GM12891 (cell line): Measurements from ENCODE around the gene SMTNL1.

Source experiments
- DNase-seq: peaks from one replicate; pipeline ENCODE4 v3.0.0; 2011; ENCODE audit warnings: low spot score; ENCODE audit not compliant: insufficient read length
- FAIRE-seq: peaks from 2 replicates; lab custom pipeline; 2011; peaks lifted over from hg19 to GRCh38; lab: Jason Lieb, UNC
- PAX5 ChIP-seq: IDR thresholded peaks from 2 replicates; pipeline ENCODE4 v1.6.1; 2011; ENCODE audit warnings: low read length, moderate library complexity, mild to moderate bottlenecking; ENCODE audit not compliant: insufficient read depth, severe bottlenecking
- POLR2A ChIP-seq: IDR thresholded peaks from 2 replicates; pipeline ENCODE4 v1.6.1; 2011; ENCODE audit warnings: low read depth, low read length, control low read depth
- POLR2AphosphoS5 ChIP-seq: IDR thresholded peaks from 2 replicates; pipeline ENCODE4 v1.6.1; 2011; ENCODE audit warnings: low read depth, low read length, control low read depth
- POU2F2 ChIP-seq: IDR thresholded peaks from 2 replicates; pipeline ENCODE4 v1.6.1; 2011; ENCODE audit warnings: low read depth, mild to moderate bottlenecking, control low read depth, low read length, moderate library complexity
- SPI1 ChIP-seq: IDR thresholded peaks from 2 replicates; pipeline ENCODE4 v1.6.1; 2011; ENCODE audit warnings: low read depth, low read length, control low read depth
- TAF1 ChIP-seq: IDR thresholded peaks from 2 replicates; pipeline ENCODE4 v1.6.1; 2011; ENCODE audit warnings: low read depth, low read length, control low read depth

SMTNL1 gene

DNA sequence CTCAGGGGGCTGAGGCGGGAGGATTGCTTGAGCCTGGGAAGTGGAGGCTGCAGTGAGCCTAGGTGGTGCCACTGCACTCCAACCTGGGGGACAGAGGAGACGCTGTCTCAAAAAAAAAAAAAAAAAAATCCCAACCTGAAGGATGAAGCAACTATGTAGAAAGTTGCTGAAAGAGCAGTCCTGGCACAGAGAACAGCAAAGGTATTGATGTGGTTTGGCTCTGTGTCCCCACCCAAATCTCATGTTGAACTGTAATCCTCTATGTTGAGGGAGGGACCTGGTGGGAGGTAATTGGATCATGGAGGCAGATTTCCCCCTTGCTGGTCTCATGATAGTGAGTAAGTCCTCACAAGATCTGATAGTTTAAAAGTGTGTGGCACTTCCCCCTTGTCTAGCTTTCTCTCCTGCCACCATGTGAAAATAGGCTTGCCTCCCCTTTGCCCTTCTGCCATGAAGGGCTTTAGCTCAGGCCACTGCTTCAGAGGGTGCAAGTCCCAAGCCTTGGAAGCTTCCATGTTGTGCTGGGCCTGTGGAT, 49.4 kb downstream of the SMTNL1 start:
- TF ChIP-seq PAX5 (no peak), POLR2A (no peak), TAF1 (no peak), SPI1 (no peak), POLR2AphosphoS5 (no peak), POU2F2 (no peak)
- no peak for FAIRE-seq
- no peak for DNase-seq

DNA sequence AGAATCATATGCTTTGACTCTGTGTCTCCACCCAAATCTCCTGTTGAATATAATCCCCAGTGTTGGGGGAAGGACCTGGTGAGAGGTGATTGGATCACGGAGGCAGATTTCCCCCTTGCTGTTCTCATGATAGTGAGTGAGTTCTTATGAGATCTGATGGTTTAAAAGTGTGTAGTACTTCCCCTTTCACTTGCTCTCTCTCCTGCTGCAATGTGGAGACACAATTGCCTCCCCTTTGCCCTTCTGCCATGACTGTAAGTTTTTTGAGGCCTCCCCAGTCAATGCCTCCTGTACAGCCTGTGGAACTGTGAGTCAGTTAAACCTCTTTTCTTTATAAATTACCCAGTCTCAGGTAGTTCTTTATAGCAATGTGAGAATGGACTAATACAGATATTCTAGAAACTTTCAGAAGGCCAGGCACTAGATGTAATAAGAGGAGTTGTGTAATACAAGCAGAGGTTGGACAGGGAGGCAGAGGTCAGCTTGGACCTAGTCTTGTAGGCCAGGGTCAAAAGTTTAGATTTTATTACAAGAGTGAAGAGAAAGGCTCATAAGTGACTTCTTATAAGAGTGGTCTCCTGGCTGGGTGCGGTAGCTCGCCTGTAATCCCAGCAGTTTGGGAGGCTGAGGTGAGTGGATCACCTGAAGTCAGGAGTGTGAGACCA, 50.8 kb downstream of the SMTNL1 start:
- TF ChIP-seq POLR2AphosphoS5, result no peak
- TF ChIP-seq SPI1, result 0 out of 2 replicates have a peak, but pooled peaks have one; percentile 16
- FAIRE-seq, result no peak
- DNase-seq, result no peak

DNA sequence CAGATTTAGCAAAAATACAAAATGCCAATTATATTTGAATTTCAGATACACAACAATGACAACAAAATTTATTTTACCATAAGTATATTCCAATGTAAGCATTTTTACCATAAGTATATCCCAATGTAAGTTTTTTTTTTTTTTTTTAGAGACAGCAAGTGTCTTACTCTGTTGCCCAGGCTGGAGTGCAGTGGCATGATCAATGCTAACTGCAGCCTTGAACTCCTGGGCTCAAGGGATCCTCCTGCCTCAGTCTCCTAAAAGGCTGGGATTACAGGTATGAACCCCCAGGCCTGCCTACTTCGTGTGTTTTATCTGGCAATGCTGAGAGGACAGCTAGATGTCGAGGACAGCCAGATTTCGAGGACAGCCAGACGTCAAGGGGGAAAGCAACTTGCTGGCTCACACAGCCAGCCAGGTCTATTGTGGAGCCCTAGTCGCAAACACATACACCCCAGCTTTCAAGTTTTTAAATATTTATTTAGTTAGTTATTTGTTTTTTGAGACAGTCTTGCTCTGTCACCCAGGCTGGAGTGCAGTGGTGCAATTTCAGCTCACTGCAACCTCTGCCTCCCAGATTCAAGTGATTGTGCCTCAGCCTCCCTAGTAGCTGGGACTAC, 59.0 kb downstream of the SMTNL1 start:
- TF ChIP-seq SPI1, result no peak
- no peak for FAIRE-seq
- no peak for DNase-seq

DNA sequence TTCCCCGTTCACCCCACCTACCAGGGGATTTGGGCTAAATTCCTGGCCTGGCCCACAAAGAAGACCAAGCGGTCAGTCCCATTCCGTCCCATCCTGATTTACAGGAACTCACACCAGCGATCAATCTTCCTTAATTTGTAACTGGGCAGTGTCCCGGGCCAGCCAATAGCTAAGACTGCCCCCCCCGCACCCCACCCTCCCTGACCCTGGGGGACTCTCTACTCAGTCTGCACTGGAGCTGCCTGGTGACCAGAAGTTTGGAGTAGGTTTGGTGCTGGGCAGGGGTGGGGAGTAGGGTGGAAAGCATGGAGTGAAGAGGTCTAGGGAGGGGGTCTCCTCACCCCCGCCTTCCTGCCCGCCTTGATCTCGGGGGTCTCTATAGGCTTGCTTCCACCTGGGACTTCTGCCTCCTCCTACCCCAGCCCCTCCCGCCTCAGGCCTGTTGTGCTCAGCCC, 60.1 kb downstream of the SMTNL1 start, which contains the start of gene SERPING1:
SERPING1 (plus strand) TSS at position 225 of the 455 bp plus-strand sequence. CDS start 586 bp downstream, outside the sequence.
- no peak for TF ChIP-seq POLR2AphosphoS5
- no peak for TF ChIP-seq PAX5
- FAIRE-seq (no peak), DNase-seq (no peak)

DNA sequence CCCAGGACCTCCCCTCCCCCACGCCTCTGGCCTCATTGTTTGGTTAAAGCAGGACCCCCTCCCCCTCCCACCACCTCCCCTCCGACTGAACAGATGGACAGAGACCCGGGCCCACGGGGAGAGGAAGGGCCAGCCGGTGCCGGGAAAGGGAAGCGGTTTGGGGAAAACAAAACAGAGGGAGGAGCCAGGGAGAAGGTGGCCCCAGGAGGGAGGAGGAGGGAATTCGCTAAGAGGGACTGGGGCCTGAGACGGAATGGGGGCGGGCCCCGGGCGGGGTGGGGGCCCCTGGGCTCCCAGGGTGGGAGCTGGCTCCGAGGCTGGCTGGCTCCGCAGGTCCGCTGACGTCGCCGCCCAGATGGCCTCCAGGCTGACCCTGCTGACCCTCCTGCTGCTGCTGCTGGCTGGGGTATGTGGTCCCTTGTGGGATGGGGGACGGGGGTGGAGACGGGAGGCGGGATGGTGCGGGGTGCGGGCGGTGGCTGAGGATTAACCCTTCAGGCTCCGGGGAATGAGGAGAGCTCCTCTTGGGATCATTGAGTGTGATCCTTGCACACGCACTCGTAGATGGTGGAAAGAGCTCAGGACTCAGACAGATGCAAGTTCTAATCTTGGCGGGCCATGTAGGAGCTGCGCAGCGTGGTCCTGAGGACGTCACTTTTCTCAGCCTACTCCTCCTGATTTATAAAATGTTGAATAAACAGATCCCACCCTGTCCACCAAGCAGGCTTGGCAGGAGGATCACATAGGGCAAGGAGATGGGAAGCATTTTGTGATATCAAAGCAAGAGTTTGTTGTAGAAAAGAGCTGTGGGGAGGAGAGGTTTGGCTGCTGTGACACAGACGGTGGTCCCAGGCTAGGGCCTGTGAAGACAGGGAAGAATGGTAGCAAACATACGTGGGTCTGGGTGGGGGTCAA, 60.8 kb downstream of the SMTNL1 start:
- TF ChIP-seq POU2F2, result no peak
- no peak for TF ChIP-seq POLR2AphosphoS5
- no peak for TF ChIP-seq TAF1
- no peak for TF ChIP-seq POLR2A
- no peak for TF ChIP-seq PAX5
- no peak for TF ChIP-seq SPI1
- DNase-seq (no peak), FAIRE-seq (no peak)

DNA sequence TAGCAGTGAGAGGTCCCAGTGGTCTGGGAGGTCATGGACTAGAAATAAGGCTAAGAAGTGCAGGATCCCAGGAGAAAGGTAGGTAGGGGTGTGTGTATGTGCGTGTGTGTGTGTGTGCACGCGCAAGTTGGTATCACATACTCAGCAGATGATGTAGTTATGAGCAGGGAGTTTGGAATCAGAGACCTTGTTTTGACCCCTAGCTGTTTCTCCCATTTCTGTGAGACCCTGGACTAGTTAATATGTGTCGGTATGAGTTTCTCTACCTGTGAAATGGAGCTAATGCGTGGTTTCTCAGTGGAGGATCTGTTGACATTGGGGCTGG, 61.4 kb downstream of the SMTNL1 start:
- TF ChIP-seq POU2F2 (no peak), POLR2AphosphoS5 (no peak), TAF1 (no peak), PAX5 (no peak), SPI1 (no peak)
- FAIRE-seq, result no peak

DNA sequence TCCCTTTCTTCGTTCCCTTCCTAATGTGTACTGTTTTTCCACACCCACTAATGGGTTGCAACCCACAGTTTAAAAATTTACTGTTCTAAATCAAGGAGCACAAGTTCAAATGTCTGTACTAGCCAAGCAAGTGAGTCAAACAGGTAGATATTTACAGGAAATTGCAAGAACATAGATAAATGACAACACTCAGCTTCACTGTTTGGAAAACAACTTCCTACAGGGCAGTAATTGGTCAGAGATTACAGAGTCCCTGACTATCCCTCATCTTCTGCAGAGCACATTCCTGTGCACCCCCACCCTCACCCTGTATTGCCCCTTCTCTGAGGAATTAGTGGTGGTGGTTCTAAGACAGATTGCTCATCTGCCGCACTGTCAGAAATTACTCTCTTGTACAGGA, 62.0 kb downstream of the SMTNL1 start:
- DNase-seq (no peak), FAIRE-seq (no peak)

More for the DNA sequence above, 61.4 kb downstream of the SMTNL1 start:
- no peak for DNase-seq

More for the DNA sequence above, 62.0 kb downstream of the SMTNL1 start:
- TF ChIP-seq TAF1 (no peak), POLR2A (no peak), PAX5 (no peak), SPI1 (no peak), POLR2AphosphoS5 (no peak), POU2F2 (no peak)
